Endothelial cell of hepatic sinusoid (primary cell): ENCODE data around the gene CACNA1A.
"Not testable (repeated sequence)": the region's sequence is repeated elsewhere in the genome, so short reads cannot be mapped to it uniquely, and the experiment has no call there.

Source experiments
- in situ Hi-C: cut with HindIII; loops from 2 replicates; pipeline ENCODE4 v1.10.0; 2017; ENCODE audit warnings: low sequenced_read_pairs

Gene CACNA1A

GRCh38 chr19:13173139-13173737, 333.0 kb downstream of the CACNA1A start:
- in situ Hi-C loops, result no loop called here

- in situ Hi-C loops, result no loop called here
Observed at GRCh38 chr19:13172346-13173138, 333.7 kb downstream of the CACNA1A start.

GRCh38 chr19:13171146-13171545, 335.1 kb downstream of the CACNA1A start:
- in situ Hi-C loops, result no loop called here

GRCh38 chr19:13169769-13170168, 336.5 kb downstream of the CACNA1A start:
- in situ Hi-C loops, result no loop called here

- in situ Hi-C loops, result not testable (repeated sequence)
Observed at GRCh38 chr19:13166151-13166550, 340.1 kb downstream of the CACNA1A start.

GRCh38 chr19:13165162-13165997, 340.9 kb downstream of the CACNA1A start:
- in situ Hi-C loops, result no loop called here

- in situ Hi-C loops, result no loop called here
Observed at GRCh38 chr19:13164343-13165161, 341.7 kb downstream of the CACNA1A start.

GRCh38 chr19:13163609-13164342, 342.5 kb downstream of the CACNA1A start:
- in situ Hi-C loops, result no loop called here

- in situ Hi-C loops, result no loop called here
Observed at GRCh38 chr19:13162724-13163608, 343.3 kb downstream of the CACNA1A start.

- in situ Hi-C loops, result no loop called here
Observed at GRCh38 chr19:13160557-13160956, 345.7 kb downstream of the CACNA1A start.

- in situ Hi-C loops, result no loop called here
Observed at GRCh38 chr19:13159713-13160112, 346.6 kb downstream of the CACNA1A start.
